K562 (cell line): ENCODE measurements around the gene EPHB2.

Source experiments
- ARNT ChIP-seq, 2 experiments: fragments of 450-650 bp; IDR thresholded peaks; 2 replicates each; pipeline ENCODE4 v1.6.1; 2016; ENCODE audit warnings: mild to moderate bottlenecking in 1 of 2
- CREM ChIP-seq: IDR thresholded peaks from 2 replicates; pipeline ENCODE4 v1.6.1; 2014; ENCODE audit warnings: antibody characterized with exemption, low read depth
- ZNF239 ChIP-seq: fragments of 250-450 bp; sonication (Bioruptor Pico); IDR thresholded peaks from 2 replicates; pipeline ENCODE4 v1.4.0; 2020; ENCODE audit warnings: mild to moderate bottlenecking

GRCh38 chr1:22957066-22957465 is 246.4 kb downstream of the EPHB2 start:
- TF ChIP-seq CREM (no peak), ZNF239 (no peak), ARNT (IDR thresholded peaks at IDR 0.05) (no peak)
